Umbilical cord (tissue), 2 donors: ENCODE measurements around the gene SPATC1L. TPM values are rescaled to one million over a fixed set of nuclear protein-coding genes. Genes with fewer than 3 reads are reported as not detected.
"Not testable (repeated sequence)": the region's sequence is repeated elsewhere in the genome, so short reads cannot be mapped to it uniquely, and the experiment has no call there.

ENCODE experiments used
- DNase-seq: peaks from one replicate; pipeline ENCODE4 v3.0.0-alpha.2; 2015; ENCODE audit warnings: low spot score
- total RNA-seq: library from RNA; depleted of rRNA; stranded (reverse); fragments of >200 nt; gene quantifications from one replicate; pipeline ENCODE4 v1.2.3, GENCODE V29; 2014; ENCODE audit warnings: low replicate concordance; ENCODE audit not compliant: insufficient read depth

SPATC1L gene
- 3.4 TPM for total RNA-seq

GRCh38 chr21:46183910-46184624, at the start of gene SPATC1L:
Gene SPATC1L (minus strand): TSS chr21:46184459. CDS start chr21:46182816, 1,643 bp downstream.
- DNase-seq, result peak; percentile 78

GRCh38 chr21:46229923-46230260, 45.6 kb upstream of the SPATC1L start:
- no peak for DNase-seq

DNA sequence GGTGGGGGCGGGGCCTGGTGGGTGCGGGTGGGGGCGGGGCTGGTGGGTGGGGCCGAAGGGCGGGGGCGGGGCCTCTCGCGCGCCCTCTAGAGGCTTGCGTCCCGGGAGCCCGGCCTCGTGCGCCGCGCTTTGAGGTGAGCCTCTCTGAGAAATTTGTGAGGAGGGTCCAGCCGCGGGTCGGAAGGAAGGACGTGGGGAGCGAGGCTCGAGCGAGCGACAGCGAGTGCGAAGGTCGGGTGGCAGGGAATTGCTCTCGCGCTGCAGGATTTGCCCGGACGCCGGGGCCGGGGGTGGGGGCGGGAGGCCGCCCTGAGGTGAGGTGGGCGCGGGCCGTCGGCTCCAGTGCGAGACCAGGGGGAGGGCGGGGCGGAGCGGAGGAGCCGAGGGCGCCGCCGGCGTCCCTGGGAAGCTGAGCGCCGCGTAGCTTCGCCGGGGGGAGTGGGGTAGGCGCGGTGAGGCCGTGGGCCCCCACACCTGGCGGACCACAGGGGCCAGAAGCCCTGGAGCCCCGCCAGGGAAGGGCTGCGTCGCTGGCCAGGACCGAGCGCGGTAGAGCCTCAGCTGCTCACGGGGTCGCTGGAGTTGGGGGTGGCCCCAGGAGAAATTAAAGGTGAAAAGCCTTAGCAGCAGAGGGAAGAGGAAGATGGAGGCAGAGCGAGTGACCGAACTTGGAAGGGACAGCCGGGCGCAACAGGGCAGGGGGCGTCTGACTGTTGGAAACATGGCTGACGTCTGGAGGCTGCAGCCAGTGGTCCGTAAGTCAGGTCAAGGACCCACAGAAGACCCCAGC, 45.1 kb upstream of the SPATC1L start:
- DNase-seq, result peak; percentile 15

DNA sequence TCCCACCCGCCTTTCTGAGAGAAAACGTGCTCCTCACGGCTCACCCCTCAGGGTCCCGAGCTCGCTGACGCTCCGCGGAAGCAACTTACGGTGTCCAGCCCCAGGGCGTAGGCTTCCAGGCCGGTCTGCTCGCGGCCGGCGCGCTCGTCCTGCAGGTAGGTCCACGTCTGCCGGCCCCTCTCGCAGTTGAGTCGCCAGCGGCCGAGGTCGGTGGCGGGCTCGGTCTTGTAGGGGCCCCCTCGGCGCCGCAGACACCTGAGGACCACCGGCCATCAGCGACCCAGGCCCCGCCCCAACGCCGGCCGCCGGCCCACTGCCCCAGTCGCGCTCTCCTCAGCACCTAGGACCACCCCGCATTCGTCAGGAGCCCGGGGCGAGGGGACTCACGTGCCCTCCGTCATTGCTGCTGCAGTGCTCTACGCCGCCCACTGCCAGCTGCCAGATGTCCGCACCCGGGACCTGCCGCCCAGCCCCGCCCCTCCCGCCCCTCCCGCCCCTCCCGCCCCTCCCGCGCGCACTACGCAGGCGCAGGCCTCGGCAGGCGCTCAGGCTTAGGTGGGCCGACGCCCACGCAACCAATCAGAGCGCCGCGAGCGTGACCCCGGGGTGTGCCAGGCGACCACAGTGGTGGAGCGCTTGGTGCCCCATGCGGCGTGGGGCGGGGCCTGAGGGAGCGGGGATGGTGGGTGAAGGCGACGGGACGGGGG, 44.2 kb upstream of the SPATC1L start, which contains the start of gene LSS:
Gene LSS, minus strand, starts transcription at position 430 of the 707 bp plus-strand sequence. Its CDS starts 29 bp downstream, at position 401.
- DNase-seq, result peak; percentile 98

DNA sequence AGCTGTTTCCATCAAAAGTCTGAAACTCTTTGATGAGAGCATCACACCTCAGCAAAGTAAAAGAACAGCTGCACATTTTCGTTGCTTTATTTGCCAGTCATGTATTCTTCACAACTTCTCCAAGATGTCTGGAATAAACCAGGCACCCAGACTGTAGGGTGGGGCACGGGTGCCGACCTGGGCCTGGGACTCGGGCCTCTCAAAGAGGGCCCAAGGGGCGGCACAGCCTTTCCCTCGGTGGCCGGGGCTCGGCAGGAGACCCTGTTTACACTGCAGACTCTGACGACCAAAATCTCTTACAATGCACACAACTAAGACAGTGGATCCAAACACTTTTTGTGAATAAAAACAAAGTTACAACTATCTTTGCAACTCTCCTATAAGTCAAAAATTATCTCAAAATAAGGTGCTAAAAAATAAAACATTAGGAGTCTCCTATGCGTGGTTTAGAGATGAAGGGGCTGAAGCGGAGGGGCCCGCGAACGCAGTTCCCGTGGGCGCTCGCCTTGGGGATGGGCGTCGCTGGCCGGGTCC, 43.6 kb upstream of the SPATC1L start:
- peak; percentile 24 for DNase-seq

- DNase-seq, result peak; percentile 29
These were observed 42.8 kb upstream of the SPATC1L start for GRCh38 chr21:46226920-46227599.

- DNase-seq, result no peak
These were observed 41.9 kb upstream of the SPATC1L start for GRCh38 chr21:46226146-46226545.

- DNase-seq, result not testable (repeated sequence)
These were observed 39.4 kb upstream of the SPATC1L start for GRCh38 chr21:46223661-46224060.

- no peak for DNase-seq
These were observed 39.0 kb upstream of the SPATC1L start for GRCh38 chr21:46223217-46223616.

GRCh38 chr21:46222436-46223116, 38.3 kb upstream of the SPATC1L start:
- no peak for DNase-seq

DNA sequence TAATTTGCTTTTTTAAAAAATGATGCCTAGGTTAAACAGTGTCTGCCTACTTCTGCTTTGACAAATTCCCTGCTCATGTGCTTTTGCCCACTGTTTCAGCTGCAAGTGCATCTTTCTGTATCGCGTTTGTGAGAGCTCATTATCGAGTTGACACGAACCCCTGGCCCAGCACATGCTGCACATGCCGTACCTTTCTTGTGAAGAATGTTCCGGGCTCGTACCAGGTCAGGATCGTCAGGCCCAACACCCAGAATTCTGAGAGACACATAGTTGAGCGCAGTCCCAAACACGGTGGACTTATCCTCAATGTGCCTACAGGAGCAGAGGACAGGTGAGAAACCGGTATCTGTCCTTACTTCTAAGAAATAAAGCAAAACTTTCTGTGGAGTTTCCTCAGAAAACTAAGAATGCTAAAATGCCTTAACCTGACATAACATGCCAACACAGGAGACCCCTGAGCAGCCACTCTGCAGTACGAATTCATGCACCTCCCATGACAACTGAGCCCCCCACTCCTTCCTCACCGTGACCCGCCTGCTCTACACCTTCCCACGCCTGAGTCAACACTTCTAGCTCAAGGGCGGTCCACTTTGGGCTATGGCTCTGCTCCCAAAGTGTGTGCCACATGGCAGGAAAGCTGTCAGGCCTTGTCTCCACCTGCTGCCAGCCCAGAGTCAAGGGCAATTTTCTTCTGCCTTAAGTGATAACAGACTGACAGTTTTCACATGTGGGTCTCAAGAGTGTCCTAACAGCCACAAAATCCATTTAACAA, 37.6 kb upstream of the SPATC1L start:
- no peak for DNase-seq

- no peak for DNase-seq
These were observed 36.6 kb upstream of the SPATC1L start for GRCh38 chr21:46220847-46221246.

DNA sequence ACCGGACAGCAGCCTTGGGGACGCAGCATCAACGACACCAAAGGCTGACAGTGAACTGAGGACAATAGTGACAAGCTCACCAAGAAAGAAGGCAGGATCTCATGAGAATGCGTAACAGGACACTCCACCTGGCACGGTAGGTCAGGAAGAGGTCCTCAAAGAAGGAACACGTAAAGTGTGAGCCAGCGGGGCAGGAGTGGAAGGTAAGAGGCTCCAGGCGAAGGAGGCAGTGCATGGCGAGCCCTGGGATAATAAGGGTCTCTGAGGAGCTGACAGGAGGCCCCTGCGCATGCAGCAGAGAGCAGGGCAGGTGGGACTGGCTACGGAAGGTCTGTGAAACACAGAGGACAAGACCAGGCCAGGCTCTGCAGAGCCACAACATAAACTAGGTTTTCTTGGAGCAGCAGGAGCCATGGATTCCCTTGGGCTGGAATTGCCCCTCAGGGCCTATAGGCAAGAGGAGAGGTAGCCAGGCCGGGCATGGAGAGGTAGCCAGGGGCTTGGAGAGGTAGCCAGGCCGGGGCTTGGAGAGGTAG, 36.1 kb upstream of the SPATC1L start:
- no peak for DNase-seq

DNA sequence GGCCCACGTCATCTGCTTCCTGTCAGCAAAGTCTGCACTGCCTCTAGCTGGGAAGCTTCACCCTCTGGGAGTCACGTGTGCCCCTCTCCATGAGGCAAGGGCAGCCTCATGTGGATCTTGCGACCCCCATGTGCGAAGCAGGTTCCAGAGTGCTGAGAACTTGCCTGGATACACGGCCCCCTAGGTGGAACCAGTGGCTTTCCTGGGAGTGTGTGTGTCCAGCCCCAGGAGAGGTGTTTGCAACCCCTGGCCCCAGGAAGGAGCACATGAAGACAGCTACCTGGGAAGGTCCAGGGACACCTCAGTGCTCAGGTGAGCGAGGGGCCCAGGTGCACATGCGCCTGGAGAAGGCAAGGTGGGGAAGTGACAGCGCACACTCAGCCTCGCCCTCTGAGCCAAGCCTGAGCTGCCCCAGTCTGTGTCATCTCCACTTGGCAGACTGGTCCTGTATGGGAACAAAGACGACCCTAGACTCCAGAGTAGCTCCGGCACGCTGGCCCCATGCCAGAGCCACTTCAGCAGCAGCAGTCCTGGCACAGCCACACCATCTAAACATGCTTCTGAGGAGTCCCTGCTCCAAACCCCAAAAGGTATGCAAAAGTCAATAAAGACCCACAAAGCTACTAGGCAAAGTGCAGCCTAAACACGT, 35.5 kb upstream of the SPATC1L start:
- no peak for DNase-seq

GRCh38 chr21:46218906-46219590, 34.8 kb upstream of the SPATC1L start:
- no peak for DNase-seq

GRCh38 chr21:46217511-46218196, 33.4 kb upstream of the SPATC1L start:
- no peak for DNase-seq

DNA sequence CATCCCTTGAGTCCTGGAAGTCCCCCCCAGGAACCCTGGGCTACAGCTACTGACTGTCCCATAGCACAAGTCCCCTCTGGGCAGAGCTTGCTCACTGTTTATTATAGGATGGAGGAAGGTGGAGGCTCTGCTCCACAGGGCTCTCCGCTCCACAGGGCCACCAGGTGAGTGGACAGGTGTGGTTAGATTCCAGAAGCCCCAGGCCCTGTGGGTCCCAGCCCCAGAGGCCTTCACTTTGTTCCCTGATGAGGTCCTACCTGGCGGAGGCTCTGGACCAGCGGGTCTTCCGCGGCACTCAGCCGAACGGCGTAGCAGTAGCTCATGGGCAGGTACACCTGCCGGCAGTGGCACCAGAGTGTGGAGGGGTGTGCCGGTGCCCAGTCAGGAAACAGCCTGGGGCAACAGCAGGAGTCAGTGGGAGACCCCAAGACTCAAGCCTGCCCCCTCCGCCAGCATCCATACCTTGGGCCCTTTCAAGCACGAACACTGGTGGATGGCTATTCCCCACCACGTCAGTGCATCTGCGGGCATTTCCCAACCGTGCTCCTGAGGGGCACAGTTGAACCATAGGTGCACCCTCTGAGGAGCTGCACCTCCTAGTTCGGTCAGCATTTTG, 32.0 kb upstream of the SPATC1L start:
- DNase-seq, result no peak
